MM.1S (cell line): ENCODE measurements around the gene SDCCAG8.

Experiments used
- DNase-seq: peaks from one replicate; pipeline ENCODE4 v3.0.0-alpha.2; 2015
- H2AFZ ChIP-seq: fragments of 300-600 bp; sonication (generic); 2 replicates; pipeline ENCODE4 v1.6.0; 2016; ENCODE audit warnings: antibody characterized with exemption, low read length
- H3F3A ChIP-seq: fragments of 300-600 bp; sonication (generic); 2 replicates; pipeline ENCODE4 v1.6.1; 2016; ENCODE audit warnings: mild to moderate bottlenecking, antibody characterized with exemption, low read length, moderate library complexity, mixed read lengths; ENCODE audit not compliant: insufficient read depth
- H3K27ac ChIP-seq: fragments of 300-600 bp; sonication (generic); 2 replicates; pipeline ENCODE4 v1.5.1; 2016; ENCODE audit warnings: mild to moderate bottlenecking, low read length
- H3K27me3 ChIP-seq: fragments of 300-600 bp; sonication (generic); replicated peaks from 2 replicates; pipeline ENCODE4 v1.6.0; 2016; ENCODE audit warnings: low read length; ENCODE audit not compliant: insufficient read depth
- H3K36me3 ChIP-seq: fragments of 300-600 bp; sonication (generic); replicated peaks from 2 replicates; pipeline ENCODE4 v1.6.1; 2016; ENCODE audit warnings: mild to moderate bottlenecking, low read length, mixed read lengths; ENCODE audit not compliant: insufficient read depth
- H3K4me1 ChIP-seq: fragments of 300-600 bp; sonication (generic); 2 replicates; pipeline ENCODE4 v1.6.1; 2016; ENCODE audit warnings: low read length, mixed read lengths
- H3K4me2 ChIP-seq: fragments of 300-600 bp; sonication (generic); 2 replicates; pipeline ENCODE4 v1.6.0; 2016; ENCODE audit warnings: low read depth, low read length
- H3K4me3 ChIP-seq: fragments of 300-600 bp; sonication (generic); 2 replicates; pipeline ENCODE4 v1.5.1; 2016; ENCODE audit warnings: low read length, mixed read lengths
- H3K79me2 ChIP-seq: fragments of 300-600 bp; sonication (generic); 2 replicates; pipeline ENCODE4 v1.6.1; 2016; ENCODE audit warnings: mixed run types, low read length, mixed read lengths
- H3K9ac ChIP-seq: fragments of 300-600 bp; sonication (generic); 2 replicates; pipeline ENCODE4 v1.6.1; 2016; ENCODE audit warnings: low read length, mixed read lengths
- H3K9me2 ChIP-seq: fragments of 300-600 bp; sonication (generic); replicated peaks from 2 replicates; pipeline ENCODE4 v1.6.1; 2016; ENCODE audit warnings: mild to moderate bottlenecking, low read length, mixed read lengths; ENCODE audit not compliant: insufficient read depth
- H3K9me3 ChIP-seq: fragments of 300-600 bp; sonication (generic); replicated peaks from 2 replicates; pipeline ENCODE4 v1.6.1; 2016; ENCODE audit warnings: mild to moderate bottlenecking, low read length, mixed read lengths; ENCODE audit not compliant: insufficient read depth
- H4K20me1 ChIP-seq: fragments of 300-600 bp; sonication (generic); 2 replicates; pipeline ENCODE4 v1.6.1; 2016; ENCODE audit warnings: mild to moderate bottlenecking, low read length, moderate library complexity, mixed read lengths; ENCODE audit not compliant: insufficient read depth
- CTCF ChIP-seq: fragments of 300-600 bp; sonication (generic); IDR thresholded peaks from 2 replicates; pipeline ENCODE4 v1.5.1; 2016; ENCODE audit warnings: antibody characterized with exemption, low read length, mixed read lengths
- EZH2 ChIP-seq: fragments of 300-600 bp; sonication (generic); optimal IDR thresholded peaks from 2 replicates; pipeline ENCODE3; 2017; ENCODE audit warnings: low read depth, mild to moderate bottlenecking, antibody characterized with exemption, low read length, mixed read lengths
- EZH2phosphoT487 ChIP-seq: fragments of 300-600 bp; sonication (generic); IDR thresholded peaks from 2 replicates; pipeline ENCODE4 v1.6.1; 2018; ENCODE audit warnings: antibody characterized with exemption, low read length

SDCCAG8 gene

GRCh38 chr1:243494741-243495431 is 239.0 kb downstream of the SDCCAG8 start:
- H3K36me3 ChIP-seq = no peaks in the 10 kb centered on the region
- no peaks in the 10 kb centered on the region for H4K20me1 ChIP-seq
- no peaks in the 10 kb centered on the region for H3K9me3 ChIP-seq
- DNase-seq = no peak
- no peaks in the 10 kb centered on the region for H3K27me3 ChIP-seq
- H3F3A ChIP-seq = no peaks in the 10 kb centered on the region
- no peak for TF ChIP-seq EZH2phosphoT487
- no peak for TF ChIP-seq EZH2
- no peak for TF ChIP-seq CTCF
- no peak overlapping the region for H3K4me3 ChIP-seq
- H3K27ac ChIP-seq = no peak overlapping the region
- H3K9me2 ChIP-seq = no peaks in the 10 kb centered on the region
- H3K79me2 ChIP-seq = no peaks in the 10 kb centered on the region
- H3K4me1 ChIP-seq = peaks cover 5% of the 10 kb centered on the region; the same call in 1 of the 2 replicates
- no peak overlapping the region for H2AFZ ChIP-seq
- no peak overlapping the region for H3K9ac ChIP-seq
- no peak overlapping the region for H3K4me2 ChIP-seq

- H3K9me2 ChIP-seq = no peaks in the 10 kb centered on the region
- H3K4me2 ChIP-seq = no peak overlapping the region
- TF ChIP-seq EZH2 (no peak), EZH2phosphoT487 (no peak), CTCF (no peak)
- peaks cover 5% of the 10 kb centered on the region; the same call in 1 of the 2 replicates for H3K4me1 ChIP-seq
- no peak overlapping the region for H3K9ac ChIP-seq
- H4K20me1 ChIP-seq = no peaks in the 10 kb centered on the region
- H3K27ac ChIP-seq = no peak overlapping the region
- H3K79me2 ChIP-seq = no peaks in the 10 kb centered on the region
- no peaks in the 10 kb centered on the region for H3K9me3 ChIP-seq
- H3F3A ChIP-seq = no peaks in the 10 kb centered on the region
- no peak overlapping the region for H3K4me3 ChIP-seq
- H2AFZ ChIP-seq = no peak overlapping the region
- no peaks in the 10 kb centered on the region for H3K36me3 ChIP-seq
- DNase-seq = no peak
- H3K27me3 ChIP-seq = no peaks in the 10 kb centered on the region
Measured at GRCh38 chr1:243495442-243496186, 239.8 kb downstream of the SDCCAG8 start.

GRCh38 chr1:243496187-243496646 is 240.4 kb downstream of the SDCCAG8 start:
- no peak for DNase-seq
- Histone ChIP-seq H3K9me3 (no peaks in the 10 kb centered on the region), H3K36me3 (no peaks in the 10 kb centered on the region), H3K4me3 (no peak overlapping the region), H3K9ac (no peak overlapping the region), H2AFZ (no peak overlapping the region), H3K27me3 (no peaks in the 10 kb centered on the region), H3F3A (no peaks in the 10 kb centered on the region), H3K4me1 (peaks cover 5% of the 10 kb centered on the region; the same call in 1 of the 2 replicates), H3K79me2 (no peaks in the 10 kb centered on the region), H3K9me2 (no peaks in the 10 kb centered on the region), H4K20me1 (no peaks in the 10 kb centered on the region), H3K4me2 (no peak overlapping the region), H3K27ac (no peak overlapping the region)
- no peak for TF ChIP-seq EZH2phosphoT487
- no peak for TF ChIP-seq CTCF
- no peak for TF ChIP-seq EZH2
